Raji (cell line): ENCODE results near the gene LAT.

ENCODE experiments used
- POLR2A ChIP-seq: IDR thresholded peaks from 2 replicates; pipeline ENCODE4 v1.6.1; 2011; ENCODE audit warnings: low read depth, low read length, control low read depth; ENCODE audit not compliant: insufficient read depth

Gene LAT

GRCh38 chr16:28974437-28975157 is 10.3 kb upstream of the LAT start, which contains the start of gene SPNS1:
Gene SPNS1, plus strand, starts transcription at chr16:28974778. Its CDS starts 374 bp downstream, at chr16:28975152.
- peak; percentile 90 for TF ChIP-seq POLR2A

- TF ChIP-seq POLR2A = no peak
Measured at GRCh38 chr16:28975158-28975599, 9.7 kb upstream of the LAT start.

GRCh38 chr16:28977703-28978662 is 6.9 kb upstream of the LAT start:
- TF ChIP-seq POLR2A = no peak

- no peak for TF ChIP-seq POLR2A
Measured at GRCh38 chr16:28980929-28981328, 3.9 kb upstream of the LAT start.

- no peak for TF ChIP-seq POLR2A
Measured at GRCh38 chr16:28981517-28981916, 3.3 kb upstream of the LAT start.

GRCh38 chr16:28982418-28982817 is 2.4 kb upstream of the LAT start:
- no peak for TF ChIP-seq POLR2A

- TF ChIP-seq POLR2A = no peak
Measured at GRCh38 chr16:28982949-28983348, 1.9 kb upstream of the LAT start.

GRCh38 chr16:28983644-28984043 is 1.2 kb upstream of the LAT start:
- TF ChIP-seq POLR2A = no peak

- TF ChIP-seq POLR2A = no peak
Measured at GRCh38 chr16:28984091-28984490, 761 bp upstream of the LAT start.

GRCh38 chr16:28985211-28986041 is 574 bp downstream of the LAT start:
- TF ChIP-seq POLR2A = no peak

GRCh38 chr16:28986046-28986445 is 1.2 kb downstream of the LAT start:
- no peak for TF ChIP-seq POLR2A

- no peak for TF ChIP-seq POLR2A
Measured at GRCh38 chr16:28986492-28986891, 1.6 kb downstream of the LAT start.

GRCh38 chr16:28987170-28987853 is 2.5 kb downstream of the LAT start:
- no peak for TF ChIP-seq POLR2A

GRCh38 chr16:28989363-28989762 is 4.5 kb downstream of the LAT start:
- TF ChIP-seq POLR2A = no peak

- no peak for TF ChIP-seq POLR2A
Measured at GRCh38 chr16:28990375-28991040, 5.7 kb downstream of the LAT start.

- TF ChIP-seq POLR2A = no peak
Measured at GRCh38 chr16:28991687-28992086, 6.8 kb downstream of the LAT start.
